HepG2 (cell line): ENCODE data around the gene DOK5. TPM values are rescaled to one million over a fixed set of nuclear protein-coding genes. Genes with fewer than 3 reads are reported as not detected.

ENCODE experiments used
- ATAC-seq: fragments of 200-7000 bp; cut with Tn5 transposase; 3 replicates; pipeline ENCODE4 v1.9.1; 2020; ENCODE audit warnings: mild to moderate bottlenecking, moderate library complexity
- BruUV-seq: library from RNA; stranded (reverse); fragments of 400-500 nt; replicated peaks from 2 replicates; lab custom pipeline; 2021; lab: Mats Ljungman, UMichigan
- CTCF ChIA-PET: fragments of 300-600 bp; formaldehyde crosslinking; extraction: SDS; loops from one replicate; lab custom pipeline; 2021; ENCODE audit warnings: low total read pairs, inconsistent platforms, low intra/inter-chr PET ratio; lab: Yijun Ruan, JAX
- POLR2A ChIA-PET: fragments of 350-600 bp; sonication (Branson Sonifier 250); formaldehyde crosslinking; loops from one replicate; lab custom pipeline; 2020; ENCODE audit warnings: antibody characterized with exemption, inconsistent platforms; lab: Yijun Ruan, JAX
- DNase-seq: peaks from one replicate; pipeline ENCODE4 v3.0.0-alpha.2; 2015; ENCODE audit warnings: low spot score
- FAIRE-seq: peaks from 3 replicates; lab custom pipeline; 2011; peaks lifted over from hg19 to GRCh38; lab: Jason Lieb, UNC
- H2AFZ ChIP-seq: one replicate; pipeline ENCODE4 v1.6.1; 2011; ENCODE audit warnings: low read length, inconsistent platforms
- H3K27ac ChIP-seq: fragments of 300-600 bp; 3 replicates; pipeline ENCODE4 v1.8.0; 2011; ENCODE audit warnings: mixed run types, mild to moderate bottlenecking, mixed read lengths, low read length, inconsistent platforms; ENCODE audit not compliant: insufficient read depth; ENCODE audit errors: extremely low read length
- H3K27me3 ChIP-seq, 2 experiments: fragments of 200-600 bp in 1 of 2; 2 replicates in 1 of 2; 3 replicates in 1 of 2; pipeline versions ENCODE4 v1.6.0 to v1.8.0; 2011; ENCODE audit warnings: low read length in 2 of 2, mild to moderate bottlenecking in 2 of 2, moderate library complexity in 2 of 2, inconsistent platforms in 1 of 2; ENCODE audit not compliant: insufficient read depth in 2 of 2, control insufficient read depth in 1 of 2
- H3K36me3 ChIP-seq, 2 experiments: fragments of 200-600 bp in 1 of 2; replicated peaks in 1 of 2; 2 replicates in 1 of 2; 3 replicates in 1 of 2; pipeline versions ENCODE4 v1.5.1 to v1.8.0; 2011; ENCODE audit warnings: low read length in 2 of 2, inconsistent platforms in 1 of 2; ENCODE audit not compliant: insufficient read depth in 2 of 2, control insufficient read depth in 1 of 2
- H3K4me1 ChIP-seq: 2 replicates; pipeline ENCODE4 v1.5.1; 2012; ENCODE audit warnings: low read length, inconsistent platforms; ENCODE audit not compliant: insufficient read depth
- H3K4me2 ChIP-seq: 2 replicates; pipeline ENCODE4 v1.6.0; 2011; ENCODE audit warnings: low read depth, low read length, inconsistent platforms
- H3K4me3 ChIP-seq, 3 experiments: fragments of 200-600 bp in 1 of 3; sonication (generic), shearing (Covaris generic) in 1 of 3; replicated peaks in 1 of 3; 2 replicates each; pipeline ENCODE4 v1.5.1; 2011 to 2016; ENCODE audit warnings: low read length in 3 of 3, inconsistent platforms in 2 of 3, low read depth in 2 of 3, mild to moderate bottlenecking in 2 of 3, control low read depth in 1 of 3, mixed read lengths in 1 of 3; ENCODE audit not compliant: insufficient read depth in 1 of 3
- H3K79me2 ChIP-seq: one replicate; pipeline ENCODE4 v1.6.1; 2011; ENCODE audit warnings: low read length, inconsistent platforms; ENCODE audit not compliant: insufficient read depth
- H3K9ac ChIP-seq: 2 replicates; pipeline ENCODE4 v1.6.0; 2011; ENCODE audit warnings: mild to moderate bottlenecking, low read depth, low read length, inconsistent platforms; ENCODE audit not compliant: insufficient read depth
- H3K9me3 ChIP-seq: 2 replicates; pipeline ENCODE4 v1.5.1; 2012; ENCODE audit warnings: mild to moderate bottlenecking, low read length
- H4K20me1 ChIP-seq: 2 replicates; pipeline ENCODE4 v1.6.0; 2011; ENCODE audit warnings: inconsistent platforms, mild to moderate bottlenecking, low read length, moderate library complexity; ENCODE audit not compliant: insufficient read depth
- CEBPB ChIP-seq: IDR thresholded peaks from 2 replicates; pipeline ENCODE4 v1.6.1; 2011; ENCODE audit warnings: low read depth, low read length, improper control_type of control experiment, borderline replicate concordance
- CEBPG ChIP-seq: IDR thresholded peaks from 2 replicates; pipeline ENCODE4 v1.6.1; 2016
- ELF3 ChIP-seq: IDR thresholded peaks from 2 replicates; pipeline ENCODE4 v1.6.1; 2016; ENCODE audit warnings: missing genetic modification reagents, missing compliant biosample characterization
- FOXC1 ChIP-seq: sonication (generic); formaldehyde crosslinking; IDR thresholded peaks from 2 replicates; pipeline ENCODE4 v1.8.0; 2022; ENCODE audit warnings: mild to moderate bottlenecking, missing genetic modification reagents, borderline replicate concordance
- FOXK1 ChIP-seq: sonication (generic); formaldehyde crosslinking; IDR thresholded peaks from 2 replicates; pipeline ENCODE4 v1.4.0; 2020; ENCODE audit warnings: low read depth, missing genetic modification reagents, borderline replicate concordance
- GFI1 ChIP-seq: sonication (generic); formaldehyde crosslinking; IDR thresholded peaks from 2 replicates; pipeline ENCODE4 v1.5.0; 2020; ENCODE audit warnings: missing genetic modification reagents, mild to moderate bottlenecking, borderline replicate concordance
- HNF4A ChIP-seq: sonication (generic); formaldehyde crosslinking; IDR thresholded peaks from 2 replicates; pipeline ENCODE4 v1.4.0; 2020; ENCODE audit warnings: missing genetic modification reagents
- SETDB1 ChIP-seq: sonication (generic); formaldehyde crosslinking; IDR thresholded peaks from 2 replicates; pipeline ENCODE4 v1.5.1; 2020; ENCODE audit warnings: missing genetic modification reagents, mild to moderate bottlenecking, borderline replicate concordance
- SMC3 ChIP-seq: IDR thresholded peaks from 2 replicates; pipeline ENCODE4 v1.6.1; 2011; ENCODE audit warnings: low read length, improper control_type of control experiment
- ZFP1 ChIP-seq: IDR thresholded peaks from 2 replicates; pipeline ENCODE4 v1.6.1; 2016
- ZNF34 ChIP-seq: sonication (generic); formaldehyde crosslinking; IDR thresholded peaks from 2 replicates; pipeline ENCODE4 v1.4.0; 2020; ENCODE audit warnings: mild to moderate bottlenecking, missing genetic modification reagents, borderline replicate concordance
- WGBS: methylation state at CpG from one replicate; pipeline ENCODE4 v1.1.6; 2017; ENCODE audit warnings: low lambda C conversion rate; 5-methylcytosine and 5-hydroxymethylcytosine counted together
- in situ Hi-C: cut with HindIII; loops from 2 replicates; pipeline ENCODE4 v1.10.0; 2017; ENCODE audit warnings: low pct_unique_long_range_greater_than_20kb; ENCODE audit not compliant: extremely low pct_ligation_motif_present
- intact Hi-C: fragments of 100-400 bp; cut with micrococcal nuclease; formaldehyde crosslinking; loops from one replicate; pipeline ENCODE4 v1.10.0; 2022; ENCODE audit not compliant: unreplicated experiment
- polyA plus RNA-seq, 8 experiments: library from polyadenylated mRNA; depleted of rRNA in 3 of 8; stranded (reverse) in 7 of 8; unstranded in 1 of 8; fragments of >200 nt; fragmentation: Illumina TruSeq in 4 of 8; extraction: Trizol in 4 of 8; gene quantifications; 2 replicates each; pipeline versions ENCODE4 v1.2.1 to v1.2.3, GENCODE V29; 2011 to 2016; ENCODE audit warnings: low read depth in 4 of 8, missing spikeins in 1 of 8, mixed read lengths in 1 of 8; ENCODE audit not compliant: insufficient read depth in 1 of 8
- total RNA-seq, 5 experiments: library from RNA; depleted of rRNA; stranded (reverse); fragments of >200 nt; fragmentation: Illumina TruSeq; extraction: Trizol; gene quantifications; 2 replicates each; pipeline ENCODE4 v1.2.3, GENCODE V29; 2016; ENCODE audit warnings: low read depth in 1 of 5
- TF ChIP-seq, protein P1 (sequence below): IDR thresholded peaks from 2 replicates; pipeline ENCODE4 v1.6.1; 2016
- TF ChIP-seq, protein P2 (sequence below), 2 experiments: fragments of 450-650 bp in 1 of 2; sonication (generic) in 1 of 2; formaldehyde crosslinking; IDR thresholded peaks; 2 replicates each; pipeline versions ENCODE4 v1.5.0 to v1.8.0; 2020 to 2022; ENCODE audit warnings: mild to moderate bottlenecking in 1 of 2, missing genetic modification reagents in 1 of 2
- TF ChIP-seq, protein P3 (sequence below): fragments of 450-650 bp; IDR thresholded peaks from 2 replicates; pipeline ENCODE4 v1.6.1; 2016
- TF ChIP-seq, protein P4 (sequence below): IDR thresholded peaks from 2 replicates; pipeline ENCODE4 v1.6.1; 2012; ENCODE audit warnings: inconsistent platforms
- TF ChIP-seq, protein P5 (sequence below): IDR thresholded peaks from 2 replicates; pipeline ENCODE4 v1.6.1; 2016; ENCODE audit warnings: missing genetic modification reagents, missing compliant biosample characterization
- TF ChIP-seq, protein P6 (sequence below): IDR thresholded peaks from 2 replicates; pipeline ENCODE4 v1.6.1; 2016

The DOK5 gene
- total and polyA plus RNA-seq, 2 of the 13 experiments (the other 11 are each of a cell fraction or from before 2014, with no cell fraction given) = not detected

DNA sequence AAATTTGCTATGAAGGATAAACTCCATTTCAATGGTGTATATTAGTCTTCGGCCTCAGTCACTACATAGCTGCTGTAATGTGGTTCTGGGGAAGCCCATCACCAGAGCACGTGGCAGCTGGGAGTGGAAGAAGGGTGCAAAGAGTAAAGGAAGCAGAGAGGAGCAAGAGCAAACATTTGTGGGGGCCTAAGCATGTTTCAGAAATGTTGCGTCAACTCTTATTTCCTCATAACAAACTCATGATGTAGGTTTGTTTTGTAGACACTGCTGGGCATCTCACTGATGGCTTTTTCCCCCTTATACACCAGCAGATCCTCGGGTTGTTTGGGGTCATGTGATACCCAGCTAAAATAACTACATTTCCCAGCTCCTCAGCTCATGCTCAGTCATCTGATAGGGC is 37.3 kb downstream of the DOK5 start:
- intact Hi-C loops = no loop called here
- CTCF ChIA-PET = no interaction called here

More for the DNA sequence above, 37.3 kb downstream of the DOK5 start:
- TF ChIP-seq, protein P1, sequence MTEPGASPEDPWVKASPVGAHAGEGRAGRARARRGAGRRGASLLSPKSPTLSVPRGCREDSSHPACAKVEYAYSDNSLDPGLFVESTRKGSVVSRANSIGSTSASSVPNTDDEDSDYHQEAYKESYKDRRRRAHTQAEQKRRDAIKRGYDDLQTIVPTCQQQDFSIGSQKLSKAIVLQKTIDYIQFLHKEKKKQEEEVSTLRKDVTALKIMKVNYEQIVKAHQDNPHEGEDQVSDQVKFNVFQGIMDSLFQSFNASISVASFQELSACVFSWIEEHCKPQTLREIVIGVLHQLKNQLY (CRISPR knock-in tag) = peak; percentile 82
- TF ChIP-seq ZNF34 (CRISPR knock-in tag) = no peak
- TF ChIP-seq, protein P2, sequence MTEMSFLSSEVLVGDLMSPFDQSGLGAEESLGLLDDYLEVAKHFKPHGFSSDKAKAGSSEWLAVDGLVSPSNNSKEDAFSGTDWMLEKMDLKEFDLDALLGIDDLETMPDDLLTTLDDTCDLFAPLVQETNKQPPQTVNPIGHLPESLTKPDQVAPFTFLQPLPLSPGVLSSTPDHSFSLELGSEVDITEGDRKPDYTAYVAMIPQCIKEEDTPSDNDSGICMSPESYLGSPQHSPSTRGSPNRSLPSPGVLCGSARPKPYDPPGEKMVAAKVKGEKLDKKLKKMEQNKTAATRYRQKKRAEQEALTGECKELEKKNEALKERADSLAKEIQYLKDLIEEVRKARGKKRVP (CRISPR knock-in tag; IDR thresholded peaks at IDR 0.05) = peak in 1 of 2 experiments; percentile 80; a peak in 2 of 4 replicates
- TF ChIP-seq CEBPG (CRISPR knock-in tag) = peak; percentile 48
- TF ChIP-seq, protein P3, sequence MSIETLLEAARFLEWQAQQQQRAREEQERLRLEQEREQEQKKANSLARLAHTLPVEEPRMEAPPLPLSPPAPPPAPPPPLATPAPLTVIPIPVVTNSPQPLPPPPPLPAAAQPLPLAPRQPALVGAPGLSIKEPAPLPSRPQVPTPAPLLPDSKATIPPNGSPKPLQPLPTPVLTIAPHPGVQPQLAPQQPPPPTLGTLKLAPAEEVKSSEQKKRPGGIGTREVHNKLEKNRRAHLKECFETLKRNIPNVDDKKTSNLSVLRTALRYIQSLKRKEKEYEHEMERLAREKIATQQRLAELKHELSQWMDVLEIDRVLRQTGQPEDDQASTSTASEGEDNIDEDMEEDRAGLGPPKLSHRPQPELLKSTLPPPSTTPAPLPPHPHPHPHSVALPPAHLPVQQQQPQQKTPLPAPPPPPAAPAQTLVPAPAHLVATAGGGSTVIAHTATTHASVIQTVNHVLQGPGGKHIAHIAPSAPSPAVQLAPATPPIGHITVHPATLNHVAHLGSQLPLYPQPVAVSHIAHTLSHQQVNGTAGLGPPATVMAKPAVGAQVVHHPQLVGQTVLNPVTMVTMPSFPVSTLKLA = peak; percentile 53
- TF ChIP-seq, protein P4, sequence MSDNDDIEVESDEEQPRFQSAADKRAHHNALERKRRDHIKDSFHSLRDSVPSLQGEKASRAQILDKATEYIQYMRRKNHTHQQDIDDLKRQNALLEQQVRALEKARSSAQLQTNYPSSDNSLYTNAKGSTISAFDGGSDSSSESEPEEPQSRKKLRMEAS = peak; percentile 29; the same call in 1 of the 2 replicates
- TF ChIP-seq, protein P5, sequence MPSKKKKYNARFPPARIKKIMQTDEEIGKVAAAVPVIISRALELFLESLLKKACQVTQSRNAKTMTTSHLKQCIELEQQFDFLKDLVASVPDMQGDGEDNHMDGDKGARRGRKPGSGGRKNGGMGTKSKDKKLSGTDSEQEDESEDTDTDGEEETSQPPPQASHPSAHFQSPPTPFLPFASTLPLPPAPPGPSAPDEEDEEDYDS = no peak
- no peak for TF ChIP-seq FOXC1
- TF ChIP-seq FOXK1 (CRISPR knock-in tag) = peak; percentile 18; the same call in 1 of the 2 replicates
- TF ChIP-seq SMC3 = 0 out of 2 replicates have a peak, but pooled peaks have one; percentile 1
- TF ChIP-seq, protein P6, sequence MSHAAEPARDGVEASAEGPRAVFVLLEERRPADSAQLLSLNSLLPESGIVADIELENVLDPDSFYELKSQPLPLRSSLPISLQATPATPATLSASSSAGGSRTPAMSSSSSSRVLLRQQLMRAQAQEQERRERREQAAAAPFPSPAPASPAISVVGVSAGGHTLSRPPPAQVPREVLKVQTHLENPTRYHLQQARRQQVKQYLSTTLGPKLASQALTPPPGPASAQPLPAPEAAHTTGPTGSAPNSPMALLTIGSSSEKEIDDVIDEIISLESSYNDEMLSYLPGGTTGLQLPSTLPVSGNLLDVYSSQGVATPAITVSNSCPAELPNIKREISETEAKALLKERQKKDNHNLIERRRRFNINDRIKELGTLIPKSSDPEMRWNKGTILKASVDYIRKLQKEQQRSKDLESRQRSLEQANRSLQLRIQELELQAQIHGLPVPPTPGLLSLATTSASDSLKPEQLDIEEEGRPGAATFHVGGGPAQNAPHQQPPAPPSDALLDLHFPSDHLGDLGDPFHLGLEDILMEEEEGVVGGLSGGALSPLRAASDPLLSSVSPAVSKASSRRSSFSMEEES (CRISPR knock-in tag) = 0 out of 2 replicates have a peak, but pooled peaks have one; percentile 32
- peak; percentile 48 for TF ChIP-seq HNF4A (CRISPR knock-in tag)
- TF ChIP-seq SETDB1 = peak; percentile 74; the same call in 1 of the 2 replicates
- peak; percentile 98 for TF ChIP-seq ZFP1 (CRISPR knock-in tag)
- TF ChIP-seq CEBPB = peak; percentile 50; the same call in 1 of the 2 replicates
- peak; percentile 59; the same call in 1 of the 2 replicates for TF ChIP-seq ELF3 (CRISPR knock-in tag)
- no peak for TF ChIP-seq GFI1
- Histone ChIP-seq H3K4me1 (peaks cover 8% of the 10 kb centered on the region), H3K27ac (no peak overlapping the region), H3K79me2 (no peaks in the 10 kb centered on the region), H2AFZ (no peak overlapping the region), H3K27me3 (no peaks in the 10 kb centered on the region), H3K9me3 (peaks cover 18% of the 10 kb centered on the region), H3K9ac (no peak overlapping the region), H4K20me1 (no peaks in the 10 kb centered on the region), H3K4me2 (no peak overlapping the region), H3K4me3 (no peak overlapping the region), H3K36me3 (no peaks in the 10 kb centered on the region)
- DNase-seq (peak; percentile 31), FAIRE-seq (no peak), ATAC-seq (no peak; the same call in 2 of the 3 replicates)
- no TSS peak for BruUV-seq
- in situ Hi-C loops = no loop called here
- 3% methylated on average over 4 of the region's 4 CpGs for WGBS
- POLR2A ChIA-PET = no interaction called here
